ENCODE measurements around the gene TENT5A.
"Not testable (repeated sequence)": the region's sequence is repeated elsewhere in the genome, so short reads cannot be mapped to it uniquely, and the experiment has no call there.

The TENT5A gene

DNA sequence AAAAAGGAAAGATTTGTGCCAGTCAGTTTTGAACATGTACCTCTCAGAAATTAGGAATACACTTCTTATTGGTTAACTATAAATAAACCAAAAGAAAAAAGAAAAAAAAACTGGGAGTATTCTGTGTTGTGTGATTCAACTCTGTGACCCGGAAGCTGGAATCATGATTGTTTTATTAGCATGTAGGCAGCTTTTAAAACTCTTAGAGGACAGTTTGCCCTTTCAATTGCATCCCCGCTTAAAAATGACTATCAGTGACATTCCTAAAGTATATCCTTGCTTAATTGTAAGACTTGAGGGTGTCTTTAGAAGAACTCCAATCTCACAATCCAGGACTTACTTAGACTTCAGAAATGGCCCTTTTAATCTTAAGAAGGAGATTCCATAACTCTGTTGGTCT is 29.1 kb upstream of the TENT5A start:
- Histone ChIP-seq H4K20me1 (ENCODE audit: insufficient read depth, low read length) (no peaks in the 10 kb centered on the region), H3K4me3 (ENCODE audit: low read length) (no peak overlapping the region), H3K79me2 (ENCODE audit: low read length) (no peaks in the 10 kb centered on the region), H2AFZ (ENCODE audit: low read depth, low read length) (no peak overlapping the region), H3K9me3 (ENCODE audit: insufficient read depth, low read length) (0 out of 2 replicates have a peak, but pooled peaks cover 10% of the 10 kb centered on the region), H3K36me3 (replicated peaks; ENCODE audit: low read depth, low read length) (no peaks in the 10 kb centered on the region), H3K9ac (ENCODE audit: low read length) (no peak overlapping the region), H3K27me3 (ENCODE audit: low read depth, low read length) (no peaks in the 10 kb centered on the region), H3K4me2 (ENCODE audit: low read length) (no peak overlapping the region), H3K27ac (ENCODE audit: low read length) (no peak overlapping the region), H3K4me1 (ENCODE audit: low read length) (peaks cover 14% of the 10 kb centered on the region)
- TF ChIP-seq CTCF (IDR thresholded peaks at IDR 0.05; ENCODE audit: low read depth, low read length) (no peak), EZH2phosphoT487 (IDR thresholded peaks at IDR 0.05; ENCODE audit: low read depth) (no peak)

DNA sequence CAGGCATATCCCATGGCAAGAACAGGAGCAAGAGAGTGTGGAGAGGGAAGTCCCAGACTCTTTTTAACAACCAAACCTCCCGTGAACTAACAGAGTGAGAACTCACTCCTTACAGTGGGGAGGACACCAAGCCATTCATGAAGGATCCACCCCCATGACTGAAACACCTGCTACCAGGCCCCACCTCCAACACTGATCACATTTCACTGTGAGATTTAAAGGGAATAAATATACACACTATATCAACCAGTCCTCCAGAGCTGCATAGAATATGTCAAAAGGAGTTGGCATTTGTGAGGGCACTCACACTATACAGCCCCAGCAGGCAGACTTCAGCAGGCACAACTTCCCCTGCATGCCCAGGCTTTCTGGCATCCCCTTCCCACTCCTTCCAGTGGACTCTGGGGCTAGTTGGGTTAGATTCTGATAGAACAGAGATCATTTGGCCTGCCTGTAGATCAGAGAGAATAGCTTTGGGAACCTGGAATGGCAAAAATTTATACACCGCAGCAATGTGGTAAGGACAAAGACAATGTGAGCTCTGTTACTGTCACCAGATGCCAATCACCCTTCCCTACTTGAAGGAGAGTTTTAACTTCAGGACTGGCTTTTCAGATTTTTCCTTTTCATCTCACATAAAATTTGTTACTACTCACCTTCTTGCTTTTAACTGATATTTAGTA is 25.2 kb upstream of the TENT5A start:
- H4K20me1 ChIP-seq (ENCODE audit: insufficient read depth, low read length), result no peaks in the 10 kb centered on the region
- no peaks in the 10 kb centered on the region for H3K27me3 ChIP-seq (ENCODE audit: low read depth, low read length)
- no peak overlapping the region for H3K4me2 ChIP-seq (ENCODE audit: low read length)
- H3K9ac ChIP-seq (ENCODE audit: low read length), result no peak overlapping the region
- TF ChIP-seq EZH2phosphoT487 (IDR thresholded peaks at IDR 0.05; ENCODE audit: low read depth) (no peak), CTCF (IDR thresholded peaks at IDR 0.05; ENCODE audit: low read depth, low read length) (no peak)
- no peak overlapping the region for H3K4me3 ChIP-seq (ENCODE audit: low read length)
- H3K4me1 ChIP-seq (ENCODE audit: low read length), result peaks cover 14% of the 10 kb centered on the region
- no peak overlapping the region for H3K27ac ChIP-seq (ENCODE audit: low read length)
- 0 out of 2 replicates have a peak, but pooled peaks cover 10% of the 10 kb centered on the region for H3K9me3 ChIP-seq (ENCODE audit: insufficient read depth, low read length)
- H3K79me2 ChIP-seq (ENCODE audit: low read length), result no peaks in the 10 kb centered on the region
- no peak overlapping the region for H2AFZ ChIP-seq (ENCODE audit: low read depth, low read length)
- H3K36me3 ChIP-seq (replicated peaks; ENCODE audit: low read depth, low read length), result no peaks in the 10 kb centered on the region

DNA sequence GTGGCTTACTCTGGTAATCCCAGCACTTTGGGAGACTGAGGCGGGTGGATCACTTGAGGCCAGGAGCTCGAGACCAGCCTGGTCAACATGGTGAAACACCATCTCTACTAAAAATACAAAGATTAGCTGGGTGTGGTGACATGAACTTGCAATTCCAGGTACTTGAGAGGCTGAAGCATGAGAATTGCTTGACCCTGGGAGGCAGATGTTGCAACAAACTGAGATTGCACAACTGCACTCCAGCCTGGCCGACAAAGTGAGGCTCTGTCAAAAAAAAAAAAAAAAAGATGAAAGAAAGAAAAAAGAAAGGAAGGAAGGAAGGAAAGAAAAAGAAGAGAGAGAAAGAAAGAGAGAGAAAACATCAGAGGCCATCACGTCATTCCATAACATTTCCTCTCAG is 23.7 kb upstream of the TENT5A start:
- not testable (repeated sequence) for H4K20me1 ChIP-seq (ENCODE audit: insufficient read depth, low read length); H3K9me3 ChIP-seq (ENCODE audit: insufficient read depth, low read length); H3K4me3 ChIP-seq (ENCODE audit: low read length); H3K27me3 ChIP-seq (ENCODE audit: low read depth, low read length); H3K36me3 ChIP-seq (replicated peaks; ENCODE audit: low read depth, low read length); H2AFZ ChIP-seq (ENCODE audit: low read depth, low read length); H3K4me2 ChIP-seq (ENCODE audit: low read length); H3K79me2 ChIP-seq (ENCODE audit: low read length); H3K9ac ChIP-seq (ENCODE audit: low read length); H3K27ac ChIP-seq (ENCODE audit: low read length)
- H3K4me1 ChIP-seq (ENCODE audit: low read length), result peaks cover 23% of the 10 kb centered on the region

- no peaks in the 10 kb centered on the region for H3K27me3 ChIP-seq (ENCODE audit: low read depth, low read length)
- TF ChIP-seq CTCF (IDR thresholded peaks at IDR 0.05; ENCODE audit: low read depth, low read length), result no peak
- TF ChIP-seq EZH2phosphoT487 (IDR thresholded peaks at IDR 0.05; ENCODE audit: low read depth), result no peak
- no peaks in the 10 kb centered on the region for H3K79me2 ChIP-seq (ENCODE audit: low read length)
- peaks cover 23% of the 10 kb centered on the region for H3K4me1 ChIP-seq (ENCODE audit: low read length)
- H4K20me1 ChIP-seq (ENCODE audit: insufficient read depth, low read length), result no peaks in the 10 kb centered on the region
- H3K27ac ChIP-seq (ENCODE audit: low read length), result no peak overlapping the region
- H2AFZ ChIP-seq (ENCODE audit: low read depth, low read length), result no peak overlapping the region
- H3K4me2 ChIP-seq (ENCODE audit: low read length), result no peak overlapping the region
- no peak overlapping the region for H3K9ac ChIP-seq (ENCODE audit: low read length)
- no peaks in the 10 kb centered on the region for H3K9me3 ChIP-seq (ENCODE audit: insufficient read depth, low read length)
- no peaks in the 10 kb centered on the region for H3K36me3 ChIP-seq (replicated peaks; ENCODE audit: low read depth, low read length)
- H3K4me3 ChIP-seq (ENCODE audit: low read length), result no peak overlapping the region
Observed at GRCh38 chr6:81774542-81774941, 22.1 kb upstream of the TENT5A start.

Measured in OCI-LY3 (cell line).